Ishikawa (cell line): ENCODE data around the gene RASA1.

Source experiments
- CEBPB ChIP-seq: IDR thresholded peaks from 2 replicates; pipeline ENCODE4 v1.6.1; 2012
- CREB1 ChIP-seq: IDR thresholded peaks from 2 replicates; pipeline ENCODE4 v1.6.1; 2012; ENCODE audit warnings: low read depth
- EGR1 ChIP-seq: IDR thresholded peaks from 2 replicates; pipeline ENCODE4 v1.6.1; 2012
- EP300 ChIP-seq: IDR thresholded peaks from 2 replicates; pipeline ENCODE4 v1.6.1; 2012; ENCODE audit warnings: borderline replicate concordance
- FOXM1 ChIP-seq: IDR thresholded peaks from 2 replicates; pipeline ENCODE4 v1.6.1; 2012; ENCODE audit warnings: low read depth, borderline replicate concordance
- MAX ChIP-seq: IDR thresholded peaks from 2 replicates; pipeline ENCODE4 v1.6.1; 2012
- NFIC ChIP-seq: IDR thresholded peaks from 2 replicates; pipeline ENCODE4 v1.6.1; 2012
- RAD21 ChIP-seq: IDR thresholded peaks from 2 replicates; pipeline ENCODE4 v1.6.1; 2012; ENCODE audit warnings: low read depth
- REST ChIP-seq: IDR thresholded peaks from 2 replicates; pipeline ENCODE4 v1.6.1; 2012; ENCODE audit warnings: low read depth, mild to moderate bottlenecking
- TAF1 ChIP-seq: IDR thresholded peaks from 2 replicates; pipeline ENCODE4 v1.6.1; 2012; ENCODE audit warnings: low read depth, mild to moderate bottlenecking
- TCF12 ChIP-seq: IDR thresholded peaks from 2 replicates; pipeline ENCODE4 v1.6.1; 2012; ENCODE audit warnings: low read depth
- TEAD4 ChIP-seq: IDR thresholded peaks from 2 replicates; pipeline ENCODE4 v1.6.1; 2012
- USF1 ChIP-seq: IDR thresholded peaks from 2 replicates; pipeline ENCODE4 v1.6.1; 2012
- YY1 ChIP-seq: IDR thresholded peaks from 2 replicates; pipeline ENCODE4 v1.6.1; 2012; ENCODE audit warnings: low read depth
- ZBTB7A ChIP-seq: IDR thresholded peaks from 2 replicates; pipeline ENCODE4 v1.6.1; 2012; ENCODE audit warnings: low read depth

Gene RASA1

GRCh38 chr5:87394411-87395165 lies 126.9 kb downstream of the RASA1 start:
- TF ChIP-seq REST = no peak
- no peak for TF ChIP-seq NFIC
- TF ChIP-seq USF1 = no peak
- TF ChIP-seq ZBTB7A = no peak
- TF ChIP-seq TEAD4 = no peak
- no peak for TF ChIP-seq YY1
- no peak for TF ChIP-seq RAD21
- no peak for TF ChIP-seq MAX
- TF ChIP-seq TAF1 = no peak
- no peak for TF ChIP-seq CREB1
- TF ChIP-seq FOXM1 = no peak
- TF ChIP-seq CEBPB = no peak
- TF ChIP-seq TCF12 = no peak
- TF ChIP-seq EP300 = no peak
- TF ChIP-seq EGR1 = no peak

GRCh38 chr5:87398981-87399614 lies 131.4 kb downstream of the RASA1 start:
- TF ChIP-seq NFIC = no peak
- no peak for TF ChIP-seq FOXM1
- no peak for TF ChIP-seq USF1
- no peak for TF ChIP-seq CREB1
- no peak for TF ChIP-seq ZBTB7A
- no peak for TF ChIP-seq MAX
- no peak for TF ChIP-seq TCF12
- TF ChIP-seq EGR1 = no peak
- TF ChIP-seq EP300 = no peak
- TF ChIP-seq RAD21 = no peak

GRCh38 chr5:87399720-87400119 lies 132.0 kb downstream of the RASA1 start:
- TF ChIP-seq FOXM1 (no peak), USF1 (no peak), CREB1 (no peak), EGR1 (no peak), ZBTB7A (no peak), RAD21 (no peak), TCF12 (no peak), EP300 (no peak), TAF1 (no peak), REST (no peak), YY1 (no peak), TEAD4 (no peak), CEBPB (no peak)

- no peak for TF ChIP-seq FOXM1
- TF ChIP-seq RAD21 = peak; percentile 41
- no peak for TF ChIP-seq CREB1
- TF ChIP-seq NFIC = no peak
- no peak for TF ChIP-seq ZBTB7A
- TF ChIP-seq MAX = no peak
- TF ChIP-seq CEBPB = no peak
- TF ChIP-seq TEAD4 = no peak
Observed at GRCh38 chr5:87400305-87400899, 132.7 kb downstream of the RASA1 start.

GRCh38 chr5:87401626-87402025 lies 133.9 kb downstream of the RASA1 start:
- TF ChIP-seq TCF12 = no peak
- TF ChIP-seq EGR1 = no peak
- TF ChIP-seq TEAD4 = no peak
- no peak for TF ChIP-seq FOXM1
- TF ChIP-seq CREB1 = no peak
- TF ChIP-seq RAD21 = no peak
- TF ChIP-seq NFIC = no peak
- no peak for TF ChIP-seq MAX
- TF ChIP-seq ZBTB7A = no peak
- no peak for TF ChIP-seq YY1
- no peak for TF ChIP-seq TAF1
- TF ChIP-seq EP300 = no peak
- no peak for TF ChIP-seq REST
- TF ChIP-seq CEBPB = no peak
- TF ChIP-seq USF1 = no peak
